Astrocyte (in vitro differentiated cells and primary cell): ENCODE measurements around the gene MAT2B. TPM values are rescaled to one million over a fixed set of nuclear protein-coding genes. Genes with fewer than 3 reads are reported as not detected.

Source experiments
- DNase-seq: peaks from one replicate; pipeline ENCODE4 v3.0.0-alpha.2; 2010; ENCODE audit warnings: low read depth
- FAIRE-seq: peaks from 2 replicates; lab custom pipeline; 2011; peaks lifted over from hg19 to GRCh38; lab: Jason Lieb, UNC
- H2AFZ ChIP-seq: 2 replicates; pipeline ENCODE4 v1.6.0; 2012; ENCODE audit warnings: low read depth, low read length, inconsistent platforms
- H3K27ac ChIP-seq: 2 replicates; pipeline ENCODE4 v1.5.1; 2011; ENCODE audit warnings: low read depth, low read length, inconsistent platforms
- H3K27me3 ChIP-seq: 2 replicates; pipeline ENCODE4 v1.6.0; 2011; ENCODE audit warnings: low read length, inconsistent platforms; ENCODE audit not compliant: insufficient read depth
- H3K36me3 ChIP-seq: 2 replicates; pipeline ENCODE4 v1.5.1; 2011; ENCODE audit warnings: low read length, inconsistent platforms; ENCODE audit not compliant: insufficient read depth
- H3K4me1 ChIP-seq: 2 replicates; pipeline ENCODE4 v1.5.1; 2011; ENCODE audit warnings: low read length, inconsistent platforms; ENCODE audit not compliant: insufficient read depth
- H3K4me2 ChIP-seq: 2 replicates; pipeline ENCODE4 v1.6.0; 2012; ENCODE audit warnings: low read length, inconsistent platforms
- H3K4me3 ChIP-seq: 2 replicates; pipeline ENCODE4 v1.5.1; 2011; ENCODE audit warnings: low read depth, mild to moderate bottlenecking, low read length, inconsistent platforms; ENCODE audit not compliant: insufficient read depth
- H3K79me2 ChIP-seq: 2 replicates; pipeline ENCODE4 v1.6.0; 2012; ENCODE audit warnings: mild to moderate bottlenecking, low read length, inconsistent platforms; ENCODE audit not compliant: insufficient read depth
- H3K9ac ChIP-seq: 2 replicates; pipeline ENCODE4 v1.6.0; 2012; ENCODE audit warnings: mild to moderate bottlenecking, low read length, inconsistent platforms
- H3K9me3 ChIP-seq: 2 replicates; pipeline ENCODE4 v1.5.1; 2012; ENCODE audit warnings: low read depth, mild to moderate bottlenecking, low read length, inconsistent platforms; ENCODE audit not compliant: insufficient read depth
- H4K20me1 ChIP-seq: 2 replicates; pipeline ENCODE4 v1.6.0; 2012; ENCODE audit warnings: low read length, inconsistent platforms; ENCODE audit not compliant: insufficient read depth
- H3K27ac Mint-ChIP-seq: one replicate; pipeline ENCODE4 v1.8.0; 2021; ENCODE audit warnings: mild to moderate bottlenecking, mixed read lengths; ENCODE audit not compliant: unreplicated experiment
- H3K27me3 Mint-ChIP-seq: one replicate; pipeline ENCODE4 v1.8.0; 2021; ENCODE audit warnings: low read depth, mixed read lengths; ENCODE audit not compliant: unreplicated experiment
- H3K36me3 Mint-ChIP-seq: one replicate; pipeline ENCODE4 v1.8.0; 2021; ENCODE audit warnings: low read depth, mixed read lengths; ENCODE audit not compliant: unreplicated experiment
- H3K4me1 Mint-ChIP-seq: one replicate; pipeline ENCODE4 v1.8.0; 2021; ENCODE audit warnings: low read depth, mixed read lengths; ENCODE audit not compliant: unreplicated experiment
- H3K4me3 Mint-ChIP-seq: one replicate; pipeline ENCODE4 v1.8.0; 2021; ENCODE audit warnings: mild to moderate bottlenecking, moderate library complexity, mixed read lengths; ENCODE audit not compliant: unreplicated experiment
- H3K9me3 Mint-ChIP-seq: one replicate; pipeline ENCODE4 v1.8.0; 2021; ENCODE audit warnings: mild to moderate bottlenecking, mixed read lengths; ENCODE audit not compliant: unreplicated experiment
- EZH2 ChIP-seq: IDR thresholded peaks from 2 replicates; pipeline ENCODE4 v1.6.1; 2012; ENCODE audit warnings: mild to moderate bottlenecking, low read length, inconsistent platforms; ENCODE audit not compliant: insufficient read depth
- total RNA-seq: library from RNA; stranded (reverse); gene quantifications from 2 replicates; pipeline ENCODE4 v1.2.1, GENCODE V29; 2021
- TF ChIP-seq, protein P1 (sequence below): IDR thresholded peaks from 2 replicates; pipeline ENCODE4 v1.5.1; 2011; ENCODE audit warnings: low read depth, mild to moderate bottlenecking, inconsistent platforms, low read length, moderate library complexity; ENCODE audit not compliant: insufficient read depth

MAT2B gene
- total RNA-seq, 1 donor from 2014 or later, result 41.0 TPM

DNA sequence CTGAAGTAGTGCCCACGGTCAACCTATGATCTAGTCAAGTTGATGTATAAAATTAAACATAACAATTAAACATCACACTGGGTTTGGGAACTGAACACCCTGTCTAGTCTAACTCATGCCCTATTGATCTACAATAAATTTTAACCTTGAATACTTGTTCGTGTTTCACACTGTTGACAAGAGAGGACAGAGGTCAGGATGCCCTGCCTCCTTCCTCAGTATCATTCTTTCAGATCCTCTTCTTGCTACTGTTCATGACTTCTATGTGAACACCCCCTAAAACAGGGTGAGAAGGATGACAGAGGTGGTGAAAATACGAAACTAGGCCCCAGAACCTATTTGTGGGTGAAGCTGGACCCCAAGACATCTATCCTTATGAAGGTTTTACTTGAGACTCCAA lies 8.1 kb upstream of the MAT2B start:
- no peaks in the 10 kb centered on the region for H3K27me3 Mint-ChIP-seq
- H2AFZ ChIP-seq, result no peak overlapping the region
- TF ChIP-seq, protein P1, sequence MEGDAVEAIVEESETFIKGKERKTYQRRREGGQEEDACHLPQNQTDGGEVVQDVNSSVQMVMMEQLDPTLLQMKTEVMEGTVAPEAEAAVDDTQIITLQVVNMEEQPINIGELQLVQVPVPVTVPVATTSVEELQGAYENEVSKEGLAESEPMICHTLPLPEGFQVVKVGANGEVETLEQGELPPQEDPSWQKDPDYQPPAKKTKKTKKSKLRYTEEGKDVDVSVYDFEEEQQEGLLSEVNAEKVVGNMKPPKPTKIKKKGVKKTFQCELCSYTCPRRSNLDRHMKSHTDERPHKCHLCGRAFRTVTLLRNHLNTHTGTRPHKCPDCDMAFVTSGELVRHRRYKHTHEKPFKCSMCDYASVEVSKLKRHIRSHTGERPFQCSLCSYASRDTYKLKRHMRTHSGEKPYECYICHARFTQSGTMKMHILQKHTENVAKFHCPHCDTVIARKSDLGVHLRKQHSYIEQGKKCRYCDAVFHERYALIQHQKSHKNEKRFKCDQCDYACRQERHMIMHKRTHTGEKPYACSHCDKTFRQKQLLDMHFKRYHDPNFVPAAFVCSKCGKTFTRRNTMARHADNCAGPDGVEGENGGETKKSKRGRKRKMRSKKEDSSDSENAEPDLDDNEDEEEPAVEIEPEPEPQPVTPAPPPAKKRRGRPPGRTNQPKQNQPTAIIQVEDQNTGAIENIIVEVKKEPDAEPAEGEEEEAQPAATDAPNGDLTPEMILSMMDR, result no peak
- no peak for TF ChIP-seq EZH2
- H3K4me3 ChIP-seq, result no peak overlapping the region
- H3K4me3 Mint-ChIP-seq, result no peak overlapping the region
- H3K27ac Mint-ChIP-seq, result no peak overlapping the region
- no peaks in the 10 kb centered on the region for H3K27me3 ChIP-seq
- H4K20me1 ChIP-seq, result no peaks in the 10 kb centered on the region
- no peak for FAIRE-seq
- no peaks in the 10 kb centered on the region for H3K36me3 Mint-ChIP-seq
- H3K4me2 ChIP-seq, result no peak overlapping the region
- H3K9me3 ChIP-seq, result no peaks in the 10 kb centered on the region
- DNase-seq, result no peak
- peaks cover 6% of the 10 kb centered on the region for H3K4me1 ChIP-seq
- H3K9me3 Mint-ChIP-seq, result no peaks in the 10 kb centered on the region
- H3K4me1 Mint-ChIP-seq, result peaks cover 7% of the 10 kb centered on the region
- no peaks in the 10 kb centered on the region for H3K36me3 ChIP-seq
- H3K79me2 ChIP-seq, result no peaks in the 10 kb centered on the region
- H3K9ac ChIP-seq, result no peak overlapping the region
- no peak overlapping the region for H3K27ac ChIP-seq

- Histone ChIP-seq H3K4me2 (no peak overlapping the region), H4K20me1 (no peaks in the 10 kb centered on the region), H2AFZ (no peak overlapping the region), H3K36me3 (no peaks in the 10 kb centered on the region), H3K27me3 (no peaks in the 10 kb centered on the region), H3K9ac (no peak overlapping the region), H3K4me3 (no peak overlapping the region), H3K9me3 (no peaks in the 10 kb centered on the region), H3K79me2 (no peaks in the 10 kb centered on the region), H3K4me1 (peaks cover 12% of the 10 kb centered on the region), H3K27ac (no peak overlapping the region)
- H3K4me3 Mint-ChIP-seq, result no peak overlapping the region
- H3K36me3 Mint-ChIP-seq, result no peaks in the 10 kb centered on the region
- TF ChIP-seq EZH2, result no peak
- TF ChIP-seq, protein P1, result no peak
- peaks cover 10% of the 10 kb centered on the region for H3K4me1 Mint-ChIP-seq
- peak overlapping the region; percentile 10 for H3K27ac Mint-ChIP-seq
- DNase-seq (peak; percentile 78), FAIRE-seq (no peak)
- H3K27me3 Mint-ChIP-seq, result no peaks in the 10 kb centered on the region
- no peaks in the 10 kb centered on the region for H3K9me3 Mint-ChIP-seq
These were observed 6.5 kb upstream of the MAT2B start for GRCh38 chr5:163498886-163499285.

GRCh38 chr5:163502521-163502920 lies 2.9 kb upstream of the MAT2B start:
- DNase-seq (no peak), FAIRE-seq (no peak)
- H3K4me3 Mint-ChIP-seq, result peak overlapping the region; percentile 94
- Histone ChIP-seq H3K4me1 (peaks cover 27% of the 10 kb centered on the region), H2AFZ (peak overlapping the region; percentile 71), H3K9me3 (no peaks in the 10 kb centered on the region), H3K9ac (peak overlapping the region; percentile 96), H4K20me1 (peaks cover 14% of the 10 kb centered on the region), H3K27ac (peak overlapping the region; percentile 85), H3K79me2 (peaks cover 18% of the 10 kb centered on the region), H3K4me3 (peak overlapping the region; percentile 97), H3K4me2 (peak overlapping the region; percentile 97), H3K27me3 (no peaks in the 10 kb centered on the region), H3K36me3 (no peaks in the 10 kb centered on the region)
- H3K27ac Mint-ChIP-seq, result peak overlapping the region; percentile 34
- H3K27me3 Mint-ChIP-seq, result no peaks in the 10 kb centered on the region
- H3K9me3 Mint-ChIP-seq, result no peaks in the 10 kb centered on the region
- TF ChIP-seq, protein P1, result no peak
- no peak for TF ChIP-seq EZH2
- H3K36me3 Mint-ChIP-seq, result no peaks in the 10 kb centered on the region
- H3K4me1 Mint-ChIP-seq, result peaks cover 6% of the 10 kb centered on the region
